ENCODE data around the gene SCN5A.
A peak's percentile ranks its signal among the peaks of the same experiment; 100 is the strongest.

SCN5A gene

GRCh38 chr3:38541806-38542205 lies 107.7 kb downstream of the SCN5A start:
- DNase-seq (ENCODE audit: low read depth in 2 of 2) = no peak

GRCh38 chr3:38538773-38539353 lies 110.6 kb downstream of the SCN5A start:
- DNase-seq (ENCODE audit: low read depth in 2 of 2) = no peak

GRCh38 chr3:38536671-38537070 lies 112.8 kb downstream of the SCN5A start:
- no peak for DNase-seq (ENCODE audit: low read depth in 2 of 2)

- DNase-seq (ENCODE audit: low read depth in 2 of 2) = no peak
These were observed 114.9 kb downstream of the SCN5A start for GRCh38 chr3:38534604-38535003.

GRCh38 chr3:38534180-38534579 lies 115.3 kb downstream of the SCN5A start:
- no peak for DNase-seq (ENCODE audit: low read depth in 2 of 2)

- no peak for DNase-seq (ENCODE audit: low read depth in 2 of 2)
These were observed 116.1 kb downstream of the SCN5A start for GRCh38 chr3:38533285-38533976.

GRCh38 chr3:38532529-38532928 lies 117.0 kb downstream of the SCN5A start:
- DNase-seq (ENCODE audit: low read depth in 2 of 2) = no peak

GRCh38 chr3:38528457-38528856 lies 121.0 kb downstream of the SCN5A start:
- DNase-seq (ENCODE audit: low read depth in 2 of 2) = no peak

GRCh38 chr3:38526792-38527191 lies 122.7 kb downstream of the SCN5A start:
- DNase-seq (ENCODE audit: low read depth in 2 of 2) = no peak

- DNase-seq (ENCODE audit: low read depth in 2 of 2) = no peak
These were observed 125.2 kb downstream of the SCN5A start for GRCh38 chr3:38524141-38524739.

GRCh38 chr3:38522002-38522401 lies 127.5 kb downstream of the SCN5A start:
- DNase-seq (ENCODE audit: low read depth in 2 of 2) = no peak

- DNase-seq (ENCODE audit: low read depth in 2 of 2) = peak; percentile 17 to 31
These were observed 128.0 kb downstream of the SCN5A start for GRCh38 chr3:38521391-38521987.

GRCh38 chr3:38519651-38520050 lies 129.8 kb downstream of the SCN5A start:
- DNase-seq (ENCODE audit: low read depth in 2 of 2) = no peak

GRCh38 chr3:38519000-38519399 lies 130.5 kb downstream of the SCN5A start:
- no peak for DNase-seq (ENCODE audit: low read depth in 2 of 2)

- DNase-seq (ENCODE audit: low read depth in 2 of 2) = no peak
These were observed 132.8 kb downstream of the SCN5A start for GRCh38 chr3:38516669-38517068.

GRCh38 chr3:38515367-38515766 lies 134.1 kb downstream of the SCN5A start:
- no peak for DNase-seq (ENCODE audit: low read depth in 2 of 2)

- no peak for DNase-seq (ENCODE audit: low read depth in 2 of 2)
These were observed 137.9 kb downstream of the SCN5A start for GRCh38 chr3:38511546-38511945.

GRCh38 chr3:38510631-38511030 lies 138.9 kb downstream of the SCN5A start:
- no peak for DNase-seq (ENCODE audit: low read depth in 2 of 2)

GRCh38 chr3:38509732-38510131 lies 139.8 kb downstream of the SCN5A start:
- no peak for DNase-seq (ENCODE audit: low read depth in 2 of 2)

GRCh38 chr3:38507120-38507519 lies 142.4 kb downstream of the SCN5A start:
- no peak for DNase-seq (ENCODE audit: low read depth in 2 of 2)

- DNase-seq (ENCODE audit: low read depth in 2 of 2) = no peak
These were observed 148.6 kb downstream of the SCN5A start for GRCh38 chr3:38500688-38501417.

Data from stimulated activated CD8-positive, alpha-beta memory T cell treated with anti-CD3 and anti-CD28 coated beads, Interleukin-2, amount 100 ng/mL, for 1 hour (primary cell).